NOMO-1 (cell line): ENCODE measurements around the gene NUDT1.
A peak's percentile ranks its signal among the peaks of the same experiment; 100 is the strongest.

ENCODE experiments used
- DNase-seq, 2 experiments: peaks; one replicate each; lab custom pipeline; 2025; ENCODE audit not compliant: unreplicated experiment in 2 of 2; lab: John Stamatoyannopoulos, UW

Gene NUDT1

GRCh38 chr7:2290877-2291276 lies 48.9 kb downstream of the NUDT1 start:
- DNase-seq: no peak

- no peak for DNase-seq
Observed at GRCh38 chr7:2295936-2296620, 54.1 kb downstream of the NUDT1 start.

DNA sequence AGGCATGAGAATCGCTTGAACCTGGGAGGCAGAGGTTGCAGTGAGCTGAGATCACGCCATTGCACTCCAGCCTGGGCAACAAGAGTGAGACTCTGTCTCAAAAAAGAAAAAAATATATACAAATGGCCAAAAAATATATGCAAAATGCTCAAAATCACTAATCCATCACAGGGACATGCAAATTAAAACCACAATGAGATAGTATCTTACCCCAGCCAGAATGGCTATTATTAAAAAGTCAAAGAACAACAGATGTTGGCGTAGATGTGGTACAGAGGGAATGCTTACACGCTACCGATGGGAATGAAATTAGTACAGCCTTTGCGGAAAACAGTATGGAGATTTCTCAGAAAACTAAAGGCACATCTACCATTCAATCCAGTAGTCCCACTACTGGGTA lies 54.8 kb downstream of the NUDT1 start:
- DNase-seq: no peak

DNA sequence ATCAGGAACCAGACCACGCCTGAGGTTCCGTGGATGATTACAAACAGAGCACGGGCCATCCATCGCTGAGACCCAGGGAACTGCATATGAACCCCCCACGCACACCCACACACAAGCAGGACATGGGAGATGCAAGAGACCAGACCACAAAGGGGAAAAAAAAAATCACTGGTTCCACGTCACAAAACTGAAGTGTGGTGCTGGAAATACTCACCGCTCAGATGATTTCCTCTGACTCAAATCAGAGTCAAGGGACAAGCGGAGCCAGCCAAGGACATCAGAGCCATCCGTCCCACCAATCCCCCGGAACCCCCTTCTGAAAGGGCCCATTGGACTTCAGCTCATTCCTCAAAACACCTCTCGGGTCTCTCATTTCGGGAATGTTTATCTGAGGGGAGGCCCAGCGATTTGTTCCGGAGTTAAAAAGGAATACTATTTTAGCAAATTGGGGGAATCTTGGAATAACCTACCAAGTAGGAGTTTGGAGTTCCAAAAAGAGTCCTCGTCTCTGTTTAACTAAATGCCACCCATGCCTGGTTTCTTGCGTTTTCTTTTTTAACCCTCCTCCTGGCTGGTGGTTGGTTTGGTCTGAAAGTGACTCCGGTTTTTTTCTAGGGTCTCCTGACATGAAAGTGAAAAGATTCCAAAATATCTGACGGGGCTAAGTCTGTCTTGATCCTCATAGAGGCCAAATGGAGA lies 57.3 kb downstream of the NUDT1 start:
- DNase-seq: no peak

DNA sequence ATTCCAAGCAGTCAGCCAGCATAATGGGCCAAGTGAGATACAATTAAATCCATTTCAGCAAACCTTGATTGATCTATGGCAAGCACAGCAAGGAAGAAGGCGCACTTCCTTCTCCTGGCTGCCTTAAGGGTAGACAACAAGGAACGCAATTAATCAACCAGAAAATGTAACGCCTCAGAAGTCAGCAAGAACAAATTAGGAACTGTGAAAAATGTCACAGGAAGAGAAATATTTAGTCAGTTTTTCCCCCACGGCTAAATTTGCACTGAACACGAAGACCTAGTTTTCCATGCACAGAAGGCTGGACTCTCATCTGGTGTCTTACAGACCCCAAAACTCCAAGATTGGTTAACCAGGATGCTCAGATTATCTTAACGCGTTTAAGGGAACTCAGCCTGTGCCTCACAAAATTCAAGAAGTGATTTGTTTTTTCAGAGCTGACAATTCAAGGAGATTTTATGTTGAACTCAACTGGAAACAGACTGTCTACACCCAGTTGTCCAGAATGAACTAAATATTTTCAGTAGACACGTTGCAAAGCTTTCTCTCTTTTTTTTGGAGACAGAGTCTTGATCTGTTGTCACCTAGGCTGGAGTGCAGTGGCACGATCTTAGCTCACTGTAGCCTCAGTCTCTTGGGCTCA lies 58.0 kb downstream of the NUDT1 start:
- DNase-seq: peak; percentile 62 to 87
